Endothelial cell of umbilical vein (primary cell): ENCODE data around the gene NEDD9. TPM values are rescaled to one million over a fixed set of nuclear protein-coding genes. Genes with fewer than 3 reads are reported as not detected.

Experiments
- BruUV-seq: library from RNA; stranded (reverse); fragments of 400-500 nt; replicated peaks from 2 replicates; lab custom pipeline; 2021; lab: Mats Ljungman, UMichigan
- CTCF ChIA-PET: fragments of 300-600, 350-600 bp; sonication (Branson Sonifier 250); formaldehyde crosslinking; loops from one replicate; lab custom pipeline; 2021; ENCODE audit warnings: antibody characterized with exemption, inconsistent platforms; lab: Charles Lee
- POLR2A ChIA-PET: fragments of 300-600, 350-600 bp; sonication (Branson Sonifier 250); formaldehyde crosslinking; loops from one replicate; lab custom pipeline; 2021; ENCODE audit warnings: antibody characterized with exemption, inconsistent platforms; lab: Charles Lee
- DNase-seq: peaks from one replicate; pipeline ENCODE4 v3.0.0-alpha.2; 2011; ENCODE audit warnings: low read depth, low spot score
- FAIRE-seq: peaks from 2 replicates; lab custom pipeline; 2011; peaks lifted over from hg19 to GRCh38; lab: Jason Lieb, UNC
- H2AFZ ChIP-seq: 2 replicates; pipeline ENCODE4 v1.6.0; 2012; ENCODE audit warnings: low read depth, low read length, control low read depth, inconsistent platforms
- H3K27ac ChIP-seq: 2 replicates; pipeline ENCODE4 v1.5.1; 2011; ENCODE audit warnings: low read depth, mild to moderate bottlenecking, control low read depth, low read length, moderate library complexity; ENCODE audit not compliant: insufficient read depth
- H3K27me3 ChIP-seq, 2 experiments: 2 replicates each; pipeline versions ENCODE4 v1.6.0 to v1.6.1; 2011; ENCODE audit warnings: low read length in 2 of 2, mixed read lengths in 1 of 2; ENCODE audit not compliant: control insufficient read depth in 2 of 2, insufficient read depth in 2 of 2
- H3K36me3 ChIP-seq, 2 experiments: 2 replicates in 1 of 2; 3 replicates in 1 of 2; pipeline ENCODE4 v1.5.1; 2011; ENCODE audit warnings: low read length in 2 of 2, mild to moderate bottlenecking in 1 of 2, moderate library complexity in 1 of 2; ENCODE audit not compliant: control insufficient read depth in 2 of 2, insufficient read depth in 2 of 2; ENCODE audit errors: extremely low read depth in 1 of 2
- H3K4me1 ChIP-seq: 3 replicates; pipeline ENCODE4 v1.5.1; 2011; ENCODE audit warnings: mild to moderate bottlenecking, low read length; ENCODE audit not compliant: control insufficient read depth, insufficient read depth; ENCODE audit errors: extremely low read depth
- H3K4me2 ChIP-seq: 2 replicates; pipeline ENCODE4 v1.6.1; 2011; ENCODE audit warnings: low read length, control low read depth, mixed read lengths; ENCODE audit not compliant: insufficient read depth
- H3K4me3 ChIP-seq, 3 experiments: fragments of 200-600 bp in 1 of 3; sonication (generic), shearing (Covaris generic) in 1 of 3; replicated peaks in 1 of 3; 2 replicates each; pipeline ENCODE4 v1.5.1; 2011 to 2016; ENCODE audit warnings: control low read depth in 3 of 3, low read length in 3 of 3, mild to moderate bottlenecking in 2 of 3, inconsistent platforms in 1 of 3, low read depth in 1 of 3, moderate library complexity in 1 of 3; ENCODE audit not compliant: insufficient read depth in 1 of 3
- H3K79me2 ChIP-seq: 2 replicates; pipeline ENCODE4 v1.6.0; 2012; ENCODE audit warnings: low read length, inconsistent platforms; ENCODE audit not compliant: control insufficient read depth, insufficient read depth
- H3K9ac ChIP-seq: replicated peaks from 2 replicates; pipeline ENCODE3; 2011; ENCODE audit warnings: low read length, control low read depth; ENCODE audit not compliant: insufficient read depth; ENCODE audit errors: extremely low read depth
- H3K9me1 ChIP-seq: replicated peaks from 3 replicates; pipeline ENCODE4 v1.6.0; 2011; ENCODE audit warnings: mild to moderate bottlenecking, low read length; ENCODE audit not compliant: control insufficient read depth, insufficient read depth; ENCODE audit errors: extremely low read depth
- H3K9me3 ChIP-seq: replicated peaks from 2 replicates; pipeline ENCODE4 v1.5.1; 2012; ENCODE audit warnings: low read length, inconsistent platforms; ENCODE audit not compliant: control insufficient read depth, insufficient read depth
- H4K20me1 ChIP-seq: replicated peaks from 2 replicates; pipeline ENCODE3; 2011; ENCODE audit warnings: mild to moderate bottlenecking, low read length; ENCODE audit not compliant: control insufficient read depth, insufficient read depth; ENCODE audit errors: extremely low read depth
- CTCF ChIP-seq, 2 donors: IDR thresholded peaks; 1 replicate in 1 of 2; 2 replicates in 1 of 2; pipeline ENCODE4 v1.5.1; 2011; ENCODE audit warnings: low read length in 2 of 2, mild to moderate bottlenecking in 2 of 2, moderate library complexity in 2 of 2, control low read depth in 1 of 2, inconsistent platforms in 1 of 2, low read depth in 1 of 2; ENCODE audit not compliant: insufficient read depth in 1 of 2; ENCODE audit errors: extremely low read depth in 1 of 2
- FOS ChIP-seq: IDR thresholded peaks from 2 replicates; pipeline ENCODE4 v1.6.1; 2011; ENCODE audit warnings: mild to moderate bottlenecking, low read length, moderate library complexity, borderline replicate concordance; ENCODE audit not compliant: insufficient read depth
- JUN ChIP-seq: IDR thresholded peaks from 2 replicates; pipeline ENCODE4 v1.6.1; 2011; ENCODE audit warnings: borderline replicate concordance, low read depth; ENCODE audit not compliant: insufficient read length, insufficient read depth
- POLR2AphosphoS5 ChIP-seq: IDR thresholded peaks from 2 replicates; pipeline ENCODE4 v1.6.1; 2012; ENCODE audit warnings: low read depth, mild to moderate bottlenecking, control low read depth, low read length, moderate library complexity; ENCODE audit not compliant: insufficient read depth
- dilution Hi-C: fragments of 300-500 bp; cut with MboI; formaldehyde crosslinking; loops from one replicate; pipeline ENCODE4 v1.15.0; 2019; ENCODE audit warnings: low sequenced_read_pairs; ENCODE audit not compliant: extremely low pct_ligation_motif_present
- intact Hi-C: fragments of 100-400 bp; cut with micrococcal nuclease; formaldehyde crosslinking; loops from one replicate; pipeline ENCODE4 v1.10.0; 2022
- polyA plus RNA-seq, 4 experiments: library from polyadenylated mRNA; depleted of rRNA in 3 of 4; stranded (reverse) in 3 of 4; unstranded in 1 of 4; fragments of >200 nt; gene quantifications; 2 replicates each; pipeline versions ENCODE4 v1.2.1 to v1.2.3, GENCODE V29; 2011 to 2012; ENCODE audit warnings: missing spikeins in 1 of 4
- total RNA-seq: library from RNA; stranded (reverse); gene quantifications from 2 replicates; pipeline ENCODE4 v1.2.3, GENCODE V29; 2021

NEDD9 gene
- total and polyA plus RNA-seq, 2 donors (not counting 3 experiments of a cell fraction or from before 2014, with no cell fraction given), result 55.2 to 61.0 TPM

- FAIRE-seq, result peak; percentile 15
- Histone ChIP-seq H3K36me3 (no peaks in the 10 kb centered on the region), H3K9ac (no peak overlapping the region), H2AFZ (no peak overlapping the region), H3K4me1 (peaks cover 22% of the 10 kb centered on the region), H3K79me2 (no peaks in the 10 kb centered on the region), H3K27me3 (no peaks in the 10 kb centered on the region), H3K4me3 (no peak overlapping the region), H3K27ac (no peak overlapping the region), H3K4me2 (no peak overlapping the region), H4K20me1 (no peaks in the 10 kb centered on the region), H3K9me1 (no peaks in the 10 kb centered on the region), H3K9me3 (no peaks in the 10 kb centered on the region)
- dilution Hi-C loops (no loop called here), intact Hi-C loops (no loop called here)
- no TSS peak for BruUV-seq
- TF ChIP-seq POLR2AphosphoS5 (no peak), FOS (peak; percentile 22), CTCF (IDR thresholded peaks at IDR 0.05; ENCODE audit: extremely low read depth in 1 of 2, insufficient read depth in 1 of 2, low read depth in 1 of 2, low read length in 2 of 2) (no peak), JUN (no peak)
- DNase-seq, result no peak
- POLR2A ChIA-PET, result no interaction called here
- CTCF ChIA-PET, result interaction anchor here (1.5 kb wide), 1 partner anchor 9 kb away, joined by 6 read pairs; no protein-coding TSS in a partner anchor
These were observed 21.1 kb upstream of the NEDD9 start for GRCh38 chr6:11253594-11253993.
